ENCODE results near the gene ADD3.
"Not testable (repeated sequence)": the region's sequence is repeated elsewhere in the genome, so short reads cannot be mapped to it uniquely, and the experiment has no call there.

The ADD3 gene

DNA sequence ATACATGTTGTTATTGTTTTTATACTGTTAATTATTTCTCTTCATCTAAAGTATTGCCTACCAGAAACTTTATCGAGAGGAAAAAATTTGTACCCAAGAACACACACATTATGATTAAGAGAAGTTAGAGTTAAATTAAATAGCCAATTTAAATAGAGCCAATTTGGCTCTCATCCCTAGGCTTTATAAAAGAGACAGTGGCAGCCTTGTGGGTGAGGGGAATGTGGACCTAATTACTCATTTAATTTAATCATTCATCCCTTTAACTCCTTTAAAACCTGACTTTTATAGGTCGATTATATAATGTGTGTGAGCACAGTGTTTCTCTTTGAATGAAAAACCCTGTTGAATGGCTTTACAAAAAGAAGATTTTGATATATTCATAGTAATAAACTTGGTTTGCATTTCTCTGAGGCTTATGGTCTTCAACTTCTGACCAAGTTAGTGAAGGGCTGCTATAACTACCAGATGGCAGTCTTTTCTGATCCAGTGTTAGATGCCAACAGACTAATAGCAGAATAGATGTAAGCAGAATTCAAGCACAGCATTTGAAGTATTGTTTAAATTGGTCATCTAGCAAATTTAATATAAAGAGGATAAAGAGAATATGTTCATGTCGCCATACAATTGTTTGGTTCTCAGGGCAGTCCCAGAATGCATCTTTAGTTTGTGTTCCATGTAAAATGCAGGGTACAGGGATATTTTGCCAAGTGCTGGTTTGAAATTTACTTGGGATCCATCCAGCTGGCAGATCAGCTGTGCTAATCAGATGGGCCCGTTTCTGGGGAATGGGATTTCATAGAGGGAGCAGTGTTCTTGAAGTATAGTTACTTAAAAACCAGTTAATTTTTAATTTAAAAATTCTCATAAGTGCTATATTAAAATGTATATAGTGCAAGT is 25.3 kb downstream of the ADD3 start:
- no peak for DNase-seq (ENCODE audit: low read depth in 2 of 3, low spot score in 1 of 3)

DNA sequence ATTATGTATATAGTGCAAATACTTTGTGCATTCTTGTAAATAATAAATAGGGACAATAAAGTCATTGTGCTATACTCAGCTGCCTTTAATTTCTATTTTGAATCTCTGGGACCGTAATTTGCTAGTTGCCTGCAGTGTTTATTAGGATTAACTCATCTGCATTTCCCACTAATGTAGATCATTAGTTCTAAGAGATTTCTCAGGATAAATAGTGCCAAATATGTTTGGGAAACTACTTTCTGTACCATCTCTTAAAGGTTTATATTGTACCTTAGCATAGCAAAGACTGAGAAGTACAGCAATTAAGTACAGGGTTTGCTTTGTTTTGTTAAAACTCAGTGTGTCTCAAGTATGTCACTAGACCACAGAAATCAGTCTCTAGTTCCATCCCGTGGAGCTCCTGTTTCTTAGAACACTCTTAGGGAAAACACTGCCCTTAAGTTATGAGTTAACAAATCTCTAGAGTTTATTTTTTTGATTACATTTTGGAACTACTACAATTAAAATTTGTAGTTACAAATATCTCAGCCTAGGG is 26.0 kb downstream of the ADD3 start:
- no peak for DNase-seq (ENCODE audit: low read depth in 2 of 3, low spot score in 1 of 3)

DNA sequence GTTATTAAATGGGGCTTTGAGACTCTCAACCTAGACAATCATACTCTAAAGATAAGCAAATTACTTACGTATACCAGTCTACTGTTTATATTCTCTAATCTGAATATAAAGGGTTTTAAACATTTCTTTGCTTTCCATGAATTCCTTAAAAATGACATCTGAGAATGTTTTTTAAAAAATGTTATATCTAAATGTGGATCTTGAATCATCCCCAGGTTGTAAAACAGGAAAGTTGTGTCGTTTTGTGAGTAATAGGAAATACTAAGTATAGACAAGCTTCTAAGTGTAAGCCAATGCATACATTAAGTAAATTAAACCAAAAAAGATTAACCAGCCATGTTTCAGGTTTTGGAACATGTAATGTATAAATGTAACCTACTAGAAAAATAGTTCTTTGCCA is 26.8 kb downstream of the ADD3 start:
- DNase-seq (ENCODE audit: low read depth in 2 of 3, low spot score in 1 of 3): no peak

DNA sequence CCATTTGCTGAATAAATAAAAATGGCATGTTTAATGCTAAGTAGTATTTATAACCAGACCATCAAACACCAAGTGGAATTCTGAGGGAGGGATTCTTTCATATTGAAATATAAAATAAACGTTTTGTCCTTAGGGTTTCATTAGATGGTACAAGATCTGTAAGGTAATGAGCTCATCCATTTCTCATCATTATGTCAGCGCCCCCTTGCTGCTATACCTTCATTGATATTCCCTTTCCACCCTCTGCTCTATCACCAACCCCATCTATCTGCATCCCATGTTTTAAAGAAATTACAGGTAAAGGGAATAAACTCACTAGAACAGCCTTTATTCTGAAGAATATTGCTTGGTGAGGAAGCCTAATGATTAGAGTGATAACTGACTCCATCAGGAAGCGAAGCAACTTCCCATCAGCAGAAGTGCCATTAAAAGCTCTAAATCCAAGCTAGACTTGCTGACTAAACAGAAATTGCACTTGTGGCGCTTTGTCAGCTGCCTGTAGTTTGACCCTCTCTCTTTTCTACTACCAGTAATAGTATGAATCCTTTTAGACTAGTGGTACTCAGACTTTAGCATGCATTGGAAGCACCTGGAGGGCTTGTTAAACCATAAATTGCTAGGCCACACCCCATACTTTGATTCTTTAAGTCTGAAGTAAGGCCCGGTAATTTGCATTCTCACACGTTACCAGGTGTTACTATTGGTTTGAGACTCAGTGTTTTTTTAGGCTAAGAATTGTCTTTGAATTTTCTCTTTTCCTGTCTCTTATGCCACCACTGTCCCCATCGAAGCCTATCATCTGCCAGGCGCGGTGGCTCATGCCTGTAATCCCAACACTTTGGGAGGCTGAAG is 27.5 kb downstream of the ADD3 start:
- no peak for DNase-seq (ENCODE audit: low read depth in 2 of 3, low spot score in 1 of 3)

DNA sequence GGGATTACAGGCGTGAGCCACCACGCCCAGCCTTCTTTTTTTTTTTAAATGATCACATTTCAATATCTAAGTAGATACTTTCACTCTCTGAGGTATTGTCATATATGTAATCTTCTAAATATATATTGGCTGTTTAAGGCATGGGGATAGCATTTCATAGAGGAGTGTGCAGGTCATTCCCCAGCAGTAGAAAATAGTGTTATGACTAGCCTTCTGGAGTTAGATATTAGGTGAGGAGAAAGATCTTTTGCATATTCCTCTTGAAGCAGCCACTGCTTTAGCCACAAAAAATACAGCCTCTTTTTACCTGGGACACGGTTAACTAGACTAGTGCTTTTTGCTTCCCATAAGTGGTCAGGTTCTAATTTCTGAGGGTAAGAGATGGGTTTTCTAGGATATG is 28.9 kb downstream of the ADD3 start:
- no peak for DNase-seq (ENCODE audit: low read depth in 2 of 3, low spot score in 1 of 3)

DNA sequence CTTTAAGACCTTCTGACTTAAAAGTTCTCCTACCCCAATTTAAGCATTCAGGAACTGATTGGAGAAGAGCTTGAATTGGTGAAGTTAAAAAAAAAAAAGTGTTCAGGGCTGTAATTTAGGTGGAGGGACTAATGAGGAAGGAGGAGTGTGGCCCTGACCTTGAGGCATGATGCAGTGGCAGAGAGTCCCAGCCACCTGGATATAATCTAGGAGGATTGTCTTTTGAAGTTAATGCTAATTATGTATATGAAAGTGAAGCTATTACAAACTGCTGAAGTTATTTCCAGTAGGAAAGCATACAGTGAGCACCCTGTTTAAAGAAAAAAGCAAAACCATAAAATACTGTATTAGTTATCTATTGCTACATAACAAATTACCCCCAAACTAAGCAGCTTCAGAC is 31.5 kb downstream of the ADD3 start:
- DNase-seq (ENCODE audit: low read depth in 2 of 3, low spot score in 1 of 3): no peak

DNA sequence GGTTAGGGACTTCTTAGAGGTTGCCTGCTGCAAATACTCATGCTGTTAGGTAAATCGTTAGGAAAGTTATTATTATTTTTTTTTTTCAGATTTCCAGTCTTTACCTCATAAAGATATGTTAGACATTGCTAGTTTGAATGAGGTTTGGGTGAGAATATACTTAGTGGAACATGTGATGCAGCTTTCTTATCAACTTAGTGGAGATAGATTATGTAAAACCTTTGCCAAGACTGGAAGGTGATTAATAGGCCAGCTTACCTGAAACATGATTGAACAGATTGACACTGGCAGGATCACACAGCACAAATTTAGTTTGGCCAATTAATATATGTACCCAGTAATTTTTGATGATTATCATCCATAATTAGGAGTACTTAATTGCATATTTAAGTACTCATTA is 32.3 kb downstream of the ADD3 start:
- no peak for DNase-seq (ENCODE audit: low read depth in 2 of 3, low spot score in 1 of 3)

DNA sequence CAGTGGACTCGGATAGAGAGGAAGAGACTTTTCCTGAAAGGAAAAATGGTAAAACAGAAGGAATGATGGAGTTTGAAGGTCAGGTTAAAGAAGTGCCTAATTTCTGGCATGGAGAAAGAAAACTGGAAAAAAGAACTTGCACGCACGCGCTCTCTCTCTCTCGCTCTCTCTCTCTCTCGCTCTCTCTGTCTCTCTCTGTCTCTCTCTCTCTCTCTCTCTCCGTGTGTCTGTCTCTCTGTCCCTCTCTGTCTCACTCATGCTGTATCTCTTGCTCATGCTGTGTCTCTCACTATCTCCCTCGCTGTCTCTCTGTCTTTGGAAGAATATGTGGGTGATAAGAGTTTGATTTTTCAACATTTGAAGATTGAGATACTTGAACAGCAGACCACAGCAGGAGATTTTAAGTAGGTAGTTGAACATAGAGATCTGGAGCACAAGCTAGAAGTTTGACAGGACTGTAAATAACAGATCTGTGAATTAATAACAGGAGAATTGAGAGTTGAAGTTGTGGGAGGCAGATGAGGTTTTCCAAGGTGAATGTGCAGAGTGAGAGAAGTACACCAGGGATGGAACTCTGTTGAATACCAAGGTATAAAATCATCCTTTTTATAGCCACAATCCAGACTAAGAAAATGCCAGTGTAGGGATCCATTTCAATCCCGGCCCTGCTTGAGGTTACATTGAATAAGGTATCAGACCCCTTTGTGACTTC is 33.1 kb downstream of the ADD3 start:
- no peak for DNase-seq (ENCODE audit: low read depth in 2 of 3, low spot score in 1 of 3)

DNA sequence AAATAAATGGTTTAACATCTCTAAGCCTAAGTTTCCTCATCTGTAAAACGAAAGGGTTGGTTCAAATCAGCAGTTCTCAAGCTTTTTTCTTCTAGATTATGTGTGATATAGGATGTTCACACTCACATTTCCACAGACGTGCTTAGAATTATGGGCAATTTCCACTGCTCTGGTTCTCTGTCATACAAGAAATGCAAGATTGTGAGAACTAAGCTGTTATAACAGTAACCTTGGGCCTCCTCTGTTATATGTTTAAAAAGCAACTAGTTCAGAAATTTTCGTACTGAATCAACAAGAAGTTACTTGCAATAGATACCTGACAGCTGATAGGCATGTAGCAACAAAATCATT is 33.7 kb downstream of the ADD3 start:
- DNase-seq (ENCODE audit: low read depth in 2 of 3, low spot score in 1 of 3): no peak

DNA sequence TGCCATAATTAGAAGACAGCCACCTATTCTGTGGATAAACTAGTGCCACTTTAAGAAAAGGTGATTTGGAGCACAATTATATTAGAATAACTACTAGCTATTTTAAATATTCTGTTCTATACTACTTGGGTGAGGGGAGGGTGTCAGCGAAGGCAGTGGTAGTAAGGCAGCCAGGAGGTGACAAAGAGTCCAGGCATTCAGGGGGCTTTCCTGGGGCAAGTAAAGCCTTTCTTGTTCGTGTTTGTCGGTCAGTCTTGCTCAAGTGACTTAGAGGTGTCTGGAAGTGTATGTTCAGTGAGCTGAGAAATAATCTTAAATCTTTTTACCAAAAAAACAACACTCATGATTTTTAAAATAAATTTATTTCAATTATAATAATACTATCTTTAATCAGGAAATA is 34.4 kb downstream of the ADD3 start:
- no peak for DNase-seq (ENCODE audit: low read depth in 2 of 3, low spot score in 1 of 3)

DNA sequence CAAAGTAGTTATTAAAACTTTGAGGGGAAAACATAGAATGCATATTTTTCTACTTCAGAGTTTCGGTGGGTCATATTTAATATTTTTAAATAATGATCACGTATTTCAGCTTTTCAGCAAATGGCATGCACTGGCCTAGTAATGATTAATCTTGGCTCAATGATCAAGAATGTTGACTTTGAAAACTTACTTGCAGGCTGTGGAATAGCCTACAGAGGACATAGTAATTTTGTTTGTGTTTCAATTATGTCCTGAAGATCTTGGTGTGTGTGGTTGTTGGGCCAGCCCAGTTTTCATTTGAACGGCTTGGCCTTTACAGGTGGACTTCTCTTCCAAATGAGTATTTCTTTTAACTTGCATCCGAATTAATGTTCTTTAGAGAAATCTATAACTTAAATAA is 35.1 kb downstream of the ADD3 start:
- no peak for DNase-seq (ENCODE audit: low read depth in 2 of 3, low spot score in 1 of 3)

DNA sequence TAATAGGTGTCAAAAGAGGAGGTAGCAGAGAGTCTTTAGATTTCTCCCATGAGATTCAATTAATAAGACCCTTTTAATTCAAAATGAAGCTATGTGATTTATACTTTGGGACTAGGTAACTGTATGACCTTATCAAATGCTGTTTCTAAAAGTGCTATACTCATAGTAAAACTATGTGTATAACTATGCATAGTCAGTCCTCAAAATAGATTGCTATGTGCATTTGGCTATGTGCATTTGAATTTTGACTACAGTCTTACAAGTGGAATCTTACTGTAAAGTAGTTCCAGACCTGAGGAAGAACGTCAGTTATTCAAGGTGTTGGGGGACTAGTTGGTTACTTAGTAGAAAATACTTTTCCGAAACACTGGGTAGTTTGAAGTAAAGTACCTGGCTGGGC is 36.9 kb downstream of the ADD3 start:
- DNase-seq (ENCODE audit: low read depth in 2 of 3, low spot score in 1 of 3): no peak

DNA sequence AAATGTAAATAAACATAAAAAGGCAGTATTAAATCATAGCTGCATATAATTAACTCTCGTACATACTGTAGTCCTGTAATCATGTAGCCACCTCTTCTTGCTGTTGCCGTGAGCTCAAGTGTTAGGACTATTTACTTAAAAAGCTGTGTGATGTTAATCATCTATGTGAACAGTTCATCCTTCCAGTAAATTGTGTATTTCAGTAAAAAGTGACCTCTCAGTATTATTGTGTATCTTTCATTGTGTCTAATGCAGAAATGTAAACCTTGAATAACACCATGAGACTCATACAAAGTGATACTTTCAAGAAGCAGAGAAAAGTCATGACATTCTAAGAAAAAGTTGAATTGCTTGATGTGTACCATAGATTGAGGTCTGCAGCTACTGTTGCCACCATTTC is 38.0 kb downstream of the ADD3 start:
- no peak for DNase-seq (ENCODE audit: low read depth in 2 of 3, low spot score in 1 of 3)

DNA sequence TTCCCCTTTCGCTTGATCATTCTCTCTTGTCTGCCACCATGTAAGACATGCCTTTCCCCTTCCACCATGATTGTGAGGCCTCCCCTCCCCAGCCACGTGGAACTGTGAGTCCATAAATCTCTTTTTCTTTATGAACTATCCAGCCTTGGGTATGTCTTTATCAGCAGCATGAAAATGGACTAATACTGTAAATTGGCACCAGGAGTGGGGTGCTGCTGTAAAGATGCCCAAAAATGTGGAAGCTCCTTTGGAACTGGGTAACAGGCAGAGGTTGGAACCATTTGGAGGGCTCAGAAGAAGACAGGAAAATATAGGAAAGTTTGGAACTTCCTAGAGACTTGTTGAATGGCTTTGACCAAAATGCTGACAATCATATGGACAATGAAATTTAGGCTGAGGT is 40.4 kb downstream of the ADD3 start:
- not testable (repeated sequence) for DNase-seq (ENCODE audit: low read depth in 2 of 3, low spot score in 1 of 3)

DNA sequence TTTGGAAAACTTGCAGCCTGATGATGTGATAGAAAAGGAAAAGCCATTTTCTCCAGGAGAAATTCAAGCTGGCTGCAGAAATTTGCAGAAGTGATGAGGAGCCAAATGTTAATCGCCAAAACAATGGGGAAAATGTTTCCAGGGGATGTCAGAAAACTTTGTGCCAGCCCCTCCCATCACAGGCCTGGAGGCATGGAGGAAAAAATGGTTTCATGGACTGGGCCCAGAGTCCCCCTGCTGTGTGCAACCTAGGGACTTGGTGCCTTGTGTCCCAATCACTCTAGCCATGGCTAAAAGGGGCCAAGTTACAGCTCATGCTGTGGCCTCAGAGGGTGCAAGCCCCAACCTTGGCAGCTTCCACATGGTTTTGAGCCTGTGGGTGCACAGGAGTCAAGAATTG is 41.0 kb downstream of the ADD3 start:
- DNase-seq (ENCODE audit: low read depth in 2 of 3, low spot score in 1 of 3): no peak

DNA sequence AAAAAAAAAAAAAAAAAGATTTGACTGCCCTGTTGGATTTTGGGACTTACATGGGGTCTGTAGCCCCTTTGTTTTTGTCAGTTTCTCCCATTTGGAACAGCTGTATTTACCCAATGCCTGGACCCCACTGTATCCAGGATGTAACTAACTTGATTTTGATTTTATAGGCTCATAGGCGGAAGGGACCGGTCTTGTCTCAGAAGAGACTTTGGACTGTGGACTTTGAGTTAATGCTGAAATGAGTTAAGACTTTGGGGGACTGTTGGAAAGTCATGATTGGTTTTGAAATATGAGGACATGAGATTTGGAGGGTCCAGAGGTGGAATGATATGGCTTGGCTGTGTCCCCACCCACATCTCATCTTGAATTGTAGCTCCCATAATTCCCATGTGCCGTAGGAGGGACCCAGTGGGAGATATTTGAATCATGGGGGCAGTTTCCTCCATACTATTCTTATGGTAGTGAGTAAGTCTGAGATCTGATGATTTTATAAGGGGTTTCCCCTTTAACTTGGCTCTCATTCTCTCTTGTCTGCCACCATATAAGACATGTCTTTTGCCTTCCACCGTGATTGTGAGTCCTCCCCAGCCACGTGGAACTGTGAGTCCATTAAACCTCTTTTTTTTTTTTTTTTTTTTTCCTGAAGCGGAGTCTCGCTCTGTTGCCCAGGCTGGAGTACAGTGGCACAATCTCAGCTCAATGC is 42.3 kb downstream of the ADD3 start:
- DNase-seq (ENCODE audit: low read depth in 2 of 3, low spot score in 1 of 3): not testable (repeated sequence)

DNA sequence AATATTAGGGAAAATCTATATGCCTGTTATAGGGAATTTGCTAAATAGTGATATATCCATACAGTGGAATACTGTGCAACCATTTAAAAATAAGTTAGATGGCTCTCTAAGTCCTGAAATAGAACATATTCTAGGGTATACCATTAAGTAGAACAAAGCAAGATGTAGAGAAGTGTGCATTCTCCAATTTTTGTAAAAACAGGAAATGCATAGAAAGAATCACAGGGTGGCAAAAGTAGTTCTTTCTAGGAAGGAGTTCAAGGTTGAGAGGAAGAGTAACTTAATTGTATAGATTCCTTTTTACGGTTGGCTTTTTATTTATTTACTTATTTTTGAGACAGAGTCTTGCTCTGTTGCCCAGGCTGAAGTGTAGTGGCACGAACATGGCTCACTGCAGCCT is 43.7 kb downstream of the ADD3 start:
- no peak for DNase-seq (ENCODE audit: low read depth in 2 of 3, low spot score in 1 of 3)

DNA sequence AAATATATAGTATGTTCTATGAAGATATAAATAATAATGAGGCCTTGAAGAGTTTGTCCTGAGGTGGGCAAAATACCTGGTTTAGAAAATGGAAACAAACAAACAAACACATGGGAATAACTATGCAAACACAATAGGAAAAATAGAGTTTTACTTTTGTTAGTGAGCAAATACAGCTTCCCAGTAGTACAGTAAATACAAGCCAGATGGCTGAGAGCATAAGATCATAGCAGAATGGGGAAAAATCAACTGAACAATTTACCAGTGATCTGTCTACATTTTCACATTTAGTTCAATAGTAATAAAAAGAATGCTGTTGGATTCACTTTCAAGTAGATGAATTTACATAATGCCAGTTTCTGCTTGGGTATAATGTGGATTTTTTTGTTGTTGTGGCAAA is 45.1 kb downstream of the ADD3 start:
- no peak for DNase-seq (ENCODE audit: low read depth in 2 of 3, low spot score in 1 of 3)

DNA sequence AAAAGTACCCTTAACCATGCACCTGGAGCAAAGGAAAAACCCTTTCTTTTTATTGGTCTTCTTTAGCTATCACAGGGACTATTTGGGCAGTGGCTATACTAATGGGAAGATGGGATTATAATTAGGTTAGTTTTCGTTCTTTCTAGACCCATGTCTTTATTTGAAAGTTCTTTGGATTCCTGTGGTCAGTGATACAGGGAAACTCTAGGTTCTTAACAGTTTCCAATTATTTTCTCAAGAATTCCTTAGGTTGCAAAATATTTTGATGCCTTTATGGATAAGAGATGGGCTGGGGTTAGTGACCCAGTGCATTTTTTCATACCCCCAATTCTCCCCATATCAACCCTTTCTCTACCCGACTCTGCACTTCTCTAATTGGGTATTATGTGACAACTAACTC is 49.0 kb downstream of the ADD3 start:
- no peak for DNase-seq (ENCODE audit: low read depth in 2 of 3, low spot score in 1 of 3)

DNA sequence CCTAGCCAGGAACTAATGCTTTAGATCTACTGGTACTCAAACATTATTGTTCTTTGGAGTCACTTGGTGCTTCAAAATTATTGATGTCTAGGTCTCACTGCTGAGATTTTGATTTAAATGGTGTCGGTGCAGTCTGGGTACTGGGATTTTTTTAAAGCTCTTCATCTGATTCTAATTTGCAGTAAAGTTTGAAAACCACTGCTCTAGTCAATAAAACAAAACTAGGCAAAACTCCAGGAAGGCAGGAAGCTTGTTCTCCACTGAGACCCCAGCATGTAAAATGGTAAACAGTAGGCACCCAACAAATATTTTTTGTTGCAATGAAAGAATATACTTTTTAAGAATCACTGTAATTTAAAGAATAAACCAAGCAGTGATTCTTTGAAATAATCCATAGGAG is 49.7 kb downstream of the ADD3 start:
- no peak for DNase-seq (ENCODE audit: low read depth in 2 of 3, low spot score in 1 of 3)

DNA sequence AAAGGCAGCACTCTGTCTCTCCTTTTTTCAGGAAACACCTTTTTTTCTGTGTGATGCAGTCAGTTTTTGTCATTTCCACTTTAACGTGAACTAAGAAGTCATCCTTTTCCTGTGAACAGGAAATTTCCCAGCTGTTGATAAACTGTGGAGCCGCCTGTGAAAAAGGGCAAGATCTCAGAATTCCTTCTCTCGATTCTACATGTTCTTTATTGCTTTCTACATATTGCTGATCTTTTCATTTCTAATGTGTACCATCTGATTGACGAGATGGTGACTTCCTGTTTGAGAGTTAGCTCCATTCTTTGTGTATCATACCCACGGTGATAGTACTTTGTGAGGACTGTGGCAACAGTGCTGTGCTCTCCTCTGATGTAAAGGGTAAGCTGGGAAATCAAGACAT is 50.4 kb downstream of the ADD3 start:
- DNase-seq (ENCODE audit: low read depth in 2 of 3, low spot score in 1 of 3): no peak

All from stimulated activated CD4-positive, alpha-beta T cell treated with anti-CD3 and anti-CD28 coated beads, Interleukin-12 subunit alpha, Interleukin-12 subunit beta, amount 100 ng/mL, for 48 hours (primary cell).